ENCODE measurements around the gene SRRD. TPM values are rescaled to one million over a fixed set of nuclear protein-coding genes. Genes with fewer than 3 reads are reported as not detected.

SRRD gene
- total RNA-seq, 1 experiment from 2014 or later = 21.9 TPM

DNA sequence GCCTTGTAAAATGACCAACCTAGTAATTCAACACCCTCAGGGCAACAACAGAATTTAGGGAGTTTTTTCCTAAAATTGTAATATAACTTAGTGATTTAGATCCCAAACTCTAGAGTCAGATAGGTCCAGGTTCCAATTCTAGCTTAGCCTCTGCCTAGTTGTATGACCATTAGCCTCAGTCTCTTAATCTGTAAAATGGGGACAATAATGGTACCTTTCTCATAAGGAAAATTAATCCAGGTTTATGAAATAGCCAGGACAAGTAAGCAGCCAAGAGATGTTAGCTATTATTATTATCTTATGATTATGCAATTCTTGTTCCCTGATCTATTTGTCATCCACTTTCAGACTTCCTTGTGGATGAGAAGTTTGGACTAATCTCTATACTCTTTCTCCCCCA lies 24.5 kb downstream of the SRRD start:
- no TSS peak for BruUV-seq (replicated peaks)
- no peak for DNase-seq (ENCODE audit: low read depth, low spot score)
- intact Hi-C loops (cut with micrococcal nuclease; ENCODE audit: unreplicated experiment) (no loop called here), in situ Hi-C loops (cut with HindIII; ENCODE audit: low pct_unique_long_range_greater_than_20kb, low sequenced_read_pairs) (no loop called here)
- peaks cover 5% of the 10 kb centered on the region; the same call in 1 of the 2 replicates for H3K4me1 ChIP-seq (ENCODE audit: control insufficient read depth, insufficient read depth, low read length)
- ChIA-PET POLR2A (no interaction called here), CTCF (no interaction called here)
- no peak for ATAC-seq
- TF ChIP-seq TCF7L2 (IDR thresholded peaks at IDR 0.05; ENCODE audit: low read depth, low read length) (no peak), POLR2AphosphoS5 (IDR thresholded peaks at IDR 0.05; ENCODE audit: low read depth, low read length) (no peak), SIN3A (IDR thresholded peaks at IDR 0.05; ENCODE audit: borderline replicate concordance, insufficient read depth, low read depth, low read length) (no peak)
- TF ChIP-seq, protein P1, sequence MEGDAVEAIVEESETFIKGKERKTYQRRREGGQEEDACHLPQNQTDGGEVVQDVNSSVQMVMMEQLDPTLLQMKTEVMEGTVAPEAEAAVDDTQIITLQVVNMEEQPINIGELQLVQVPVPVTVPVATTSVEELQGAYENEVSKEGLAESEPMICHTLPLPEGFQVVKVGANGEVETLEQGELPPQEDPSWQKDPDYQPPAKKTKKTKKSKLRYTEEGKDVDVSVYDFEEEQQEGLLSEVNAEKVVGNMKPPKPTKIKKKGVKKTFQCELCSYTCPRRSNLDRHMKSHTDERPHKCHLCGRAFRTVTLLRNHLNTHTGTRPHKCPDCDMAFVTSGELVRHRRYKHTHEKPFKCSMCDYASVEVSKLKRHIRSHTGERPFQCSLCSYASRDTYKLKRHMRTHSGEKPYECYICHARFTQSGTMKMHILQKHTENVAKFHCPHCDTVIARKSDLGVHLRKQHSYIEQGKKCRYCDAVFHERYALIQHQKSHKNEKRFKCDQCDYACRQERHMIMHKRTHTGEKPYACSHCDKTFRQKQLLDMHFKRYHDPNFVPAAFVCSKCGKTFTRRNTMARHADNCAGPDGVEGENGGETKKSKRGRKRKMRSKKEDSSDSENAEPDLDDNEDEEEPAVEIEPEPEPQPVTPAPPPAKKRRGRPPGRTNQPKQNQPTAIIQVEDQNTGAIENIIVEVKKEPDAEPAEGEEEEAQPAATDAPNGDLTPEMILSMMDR (IDR thresholded peaks at IDR 0.05) = no peak
- TF ChIP-seq, protein P2, sequence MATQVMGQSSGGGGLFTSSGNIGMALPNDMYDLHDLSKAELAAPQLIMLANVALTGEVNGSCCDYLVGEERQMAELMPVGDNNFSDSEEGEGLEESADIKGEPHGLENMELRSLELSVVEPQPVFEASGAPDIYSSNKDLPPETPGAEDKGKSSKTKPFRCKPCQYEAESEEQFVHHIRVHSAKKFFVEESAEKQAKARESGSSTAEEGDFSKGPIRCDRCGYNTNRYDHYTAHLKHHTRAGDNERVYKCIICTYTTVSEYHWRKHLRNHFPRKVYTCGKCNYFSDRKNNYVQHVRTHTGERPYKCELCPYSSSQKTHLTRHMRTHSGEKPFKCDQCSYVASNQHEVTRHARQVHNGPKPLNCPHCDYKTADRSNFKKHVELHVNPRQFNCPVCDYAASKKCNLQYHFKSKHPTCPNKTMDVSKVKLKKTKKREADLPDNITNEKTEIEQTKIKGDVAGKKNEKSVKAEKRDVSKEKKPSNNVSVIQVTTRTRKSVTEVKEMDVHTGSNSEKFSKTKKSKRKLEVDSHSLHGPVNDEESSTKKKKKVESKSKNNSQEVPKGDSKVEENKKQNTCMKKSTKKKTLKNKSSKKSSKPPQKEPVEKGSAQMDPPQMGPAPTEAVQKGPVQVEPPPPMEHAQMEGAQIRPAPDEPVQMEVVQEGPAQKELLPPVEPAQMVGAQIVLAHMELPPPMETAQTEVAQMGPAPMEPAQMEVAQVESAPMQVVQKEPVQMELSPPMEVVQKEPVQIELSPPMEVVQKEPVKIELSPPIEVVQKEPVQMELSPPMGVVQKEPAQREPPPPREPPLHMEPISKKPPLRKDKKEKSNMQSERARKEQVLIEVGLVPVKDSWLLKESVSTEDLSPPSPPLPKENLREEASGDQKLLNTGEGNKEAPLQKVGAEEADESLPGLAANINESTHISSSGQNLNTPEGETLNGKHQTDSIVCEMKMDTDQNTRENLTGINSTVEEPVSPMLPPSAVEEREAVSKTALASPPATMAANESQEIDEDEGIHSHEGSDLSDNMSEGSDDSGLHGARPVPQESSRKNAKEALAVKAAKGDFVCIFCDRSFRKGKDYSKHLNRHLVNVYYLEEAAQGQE (IDR thresholded peaks at IDR 0.05; ENCODE audit: insufficient read depth in 1 of 2, low read depth in 2 of 2, low read length in 1 of 2) = no peak
- no peak overlapping the region for H3K4me3 ChIP-seq (ENCODE audit: low read depth in 2 of 2, low read length in 2 of 2)
- no peak overlapping the region for H3K27ac ChIP-seq (ENCODE audit: low read length)
- H3K9me3 ChIP-seq (ENCODE audit: control insufficient read depth, insufficient read depth, low read depth, low read length) = no peaks in the 10 kb centered on the region
- peaks cover 8% of the 10 kb centered on the region for H3K36me3 ChIP-seq (ENCODE audit: control insufficient read depth, insufficient read depth, low read length)
- no peaks in the 10 kb centered on the region for H3K27me3 ChIP-seq (ENCODE audit: control insufficient read depth, insufficient read depth, low read length)

DNA sequence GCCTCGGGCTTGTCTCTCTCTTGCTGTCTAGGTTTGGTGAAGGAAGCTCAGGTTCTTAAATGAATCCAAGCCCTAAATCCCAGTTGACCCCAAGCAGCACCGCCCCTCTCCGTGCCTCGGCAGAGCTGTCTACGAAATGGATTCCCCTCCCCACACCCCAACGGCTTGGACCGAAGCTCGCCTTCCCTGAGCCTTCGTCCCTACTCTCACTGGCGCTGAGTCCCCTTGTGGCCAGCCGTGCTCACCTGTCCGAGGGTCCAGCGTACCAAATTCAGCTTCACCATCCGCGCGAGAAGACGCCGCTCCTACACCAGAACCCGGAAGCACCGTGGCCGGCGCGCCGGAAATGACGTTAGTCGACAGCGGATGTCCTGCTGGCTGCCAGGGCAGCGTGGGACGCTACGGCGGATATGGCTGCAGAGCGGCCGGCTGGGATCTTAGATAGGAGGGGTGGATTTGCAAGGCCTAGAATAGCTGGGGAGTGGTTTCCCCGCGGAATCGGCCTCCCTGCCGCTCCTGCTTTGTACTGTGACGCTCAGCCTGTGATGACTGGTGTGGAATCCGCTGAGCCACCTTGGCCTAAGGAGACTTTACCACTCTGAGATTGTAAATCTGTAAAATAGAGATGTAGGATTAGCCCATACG lies 28.6 kb downstream of the SRRD start, which contains the start of gene TFIP11:
Gene TFIP11, minus strand, starts transcription at position 325 of the 645 bp plus-strand sequence. CDS start 2,201 bp downstream, outside the sequence.
- ATAC-seq = peak; percentile 100
- TF ChIP-seq, protein P1 (IDR thresholded peaks at IDR 0.05) = no peak
- TF ChIP-seq, protein P2 (IDR thresholded peaks at IDR 0.05; ENCODE audit: insufficient read depth in 1 of 2, low read depth in 2 of 2, low read length in 1 of 2) = 0 out of 4 replicates have a peak, but pooled peaks of 1 of the 2 experiments have one; percentile 24
- 0 out of 2 replicates have a peak, but pooled peaks have one; percentile 71 for TF ChIP-seq SIN3A (IDR thresholded peaks at IDR 0.05; ENCODE audit: borderline replicate concordance, insufficient read depth, low read depth, low read length)
- no peak for TF ChIP-seq TCF7L2 (IDR thresholded peaks at IDR 0.05; ENCODE audit: low read depth, low read length)
- TF ChIP-seq POLR2AphosphoS5 (IDR thresholded peaks at IDR 0.05; ENCODE audit: low read depth, low read length) = peak; percentile 84
- POLR2A ChIA-PET = no interaction called here
- in situ Hi-C loops (cut with HindIII; ENCODE audit: low pct_unique_long_range_greater_than_20kb, low sequenced_read_pairs) = no loop called here
- peak within 1 kb of the TSS; percentile 89 for H3K27ac ChIP-seq (ENCODE audit: low read length)
- peaks cover 11% of the 10 kb centered on the region; the same call in 1 of the 2 replicates for H3K4me1 ChIP-seq (ENCODE audit: control insufficient read depth, insufficient read depth, low read length)
- no peaks in the 10 kb centered on the region for H3K9me3 ChIP-seq (ENCODE audit: control insufficient read depth, insufficient read depth, low read depth, low read length)
- peak within 1 kb of the TSS; percentile 76 to 86 for H3K4me3 ChIP-seq (ENCODE audit: low read depth in 2 of 2, low read length in 2 of 2)
- H3K36me3 ChIP-seq (ENCODE audit: control insufficient read depth, insufficient read depth, low read length) = peaks cover 8% of the 10 kb centered on the region
- intact Hi-C loops (cut with micrococcal nuclease; ENCODE audit: unreplicated experiment) = no loop called here
- DNase-seq (ENCODE audit: low read depth, low spot score) = peak; percentile 27
- CTCF ChIA-PET = no interaction called here
- no peaks in the 10 kb centered on the region for H3K27me3 ChIP-seq (ENCODE audit: control insufficient read depth, insufficient read depth, low read length)
- no TSS peak for BruUV-seq (replicated peaks)

Data from Panc1 (cell line).